ENCODE results near the gene PPM1M.

DNA sequence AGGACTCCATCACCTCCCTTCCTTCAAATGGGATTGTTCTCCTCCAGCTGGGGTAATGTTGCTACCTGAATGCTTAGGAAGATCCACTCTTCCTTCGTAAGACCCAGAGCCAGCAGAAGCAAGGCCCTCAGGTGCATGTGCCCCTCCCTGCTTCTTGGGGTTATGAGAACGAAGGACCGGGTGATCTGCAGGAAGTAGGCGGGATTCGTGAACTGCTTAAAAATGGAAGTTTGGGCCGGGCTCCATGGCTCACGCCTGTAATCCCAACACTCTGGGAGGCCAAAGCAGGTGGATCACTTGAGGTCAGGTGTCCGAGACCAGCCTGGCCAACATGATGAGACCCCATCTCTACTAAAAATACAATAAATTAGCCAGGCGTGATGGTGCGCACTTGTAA lies 28.2 kb upstream of the PPM1M start:
- TF ChIP-seq, protein P1, sequence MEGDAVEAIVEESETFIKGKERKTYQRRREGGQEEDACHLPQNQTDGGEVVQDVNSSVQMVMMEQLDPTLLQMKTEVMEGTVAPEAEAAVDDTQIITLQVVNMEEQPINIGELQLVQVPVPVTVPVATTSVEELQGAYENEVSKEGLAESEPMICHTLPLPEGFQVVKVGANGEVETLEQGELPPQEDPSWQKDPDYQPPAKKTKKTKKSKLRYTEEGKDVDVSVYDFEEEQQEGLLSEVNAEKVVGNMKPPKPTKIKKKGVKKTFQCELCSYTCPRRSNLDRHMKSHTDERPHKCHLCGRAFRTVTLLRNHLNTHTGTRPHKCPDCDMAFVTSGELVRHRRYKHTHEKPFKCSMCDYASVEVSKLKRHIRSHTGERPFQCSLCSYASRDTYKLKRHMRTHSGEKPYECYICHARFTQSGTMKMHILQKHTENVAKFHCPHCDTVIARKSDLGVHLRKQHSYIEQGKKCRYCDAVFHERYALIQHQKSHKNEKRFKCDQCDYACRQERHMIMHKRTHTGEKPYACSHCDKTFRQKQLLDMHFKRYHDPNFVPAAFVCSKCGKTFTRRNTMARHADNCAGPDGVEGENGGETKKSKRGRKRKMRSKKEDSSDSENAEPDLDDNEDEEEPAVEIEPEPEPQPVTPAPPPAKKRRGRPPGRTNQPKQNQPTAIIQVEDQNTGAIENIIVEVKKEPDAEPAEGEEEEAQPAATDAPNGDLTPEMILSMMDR (IDR thresholded peaks at IDR 0.05; ENCODE audit: low read depth, low read length), result no peak
- TF ChIP-seq POLR2A (IDR thresholded peaks at IDR 0.05; ENCODE audit: extremely low read depth, insufficient read length), result no peak

Measured in NB4 (cell line).